Thyroid gland (tissue), 4 donors: Measurements from ENCODE around the gene TAT. TPM values are rescaled to one million over a fixed set of nuclear protein-coding genes. Genes with fewer than 3 reads are reported as not detected.
"Not testable (repeated sequence)": the region's sequence is repeated elsewhere in the genome, so short reads cannot be mapped to it uniquely, and the experiment has no call there.

Experiments used
- DNase-seq, 2 donors: peaks; one replicate each; pipeline ENCODE4 v3.0.0-alpha.2; 2019
- H3K27ac ChIP-seq, 3 donors: fragments of 200-600 bp; sonication (generic); 1 replicate in 2 of 3; 2 replicates in 1 of 3; pipeline ENCODE4 v1.5.1; 2016 to 2019; ENCODE audit warnings: mild to moderate bottlenecking in 1 of 3, moderate library complexity in 1 of 3
- H3K27me3 ChIP-seq: fragments of 200-600 bp; sonication (generic); one replicate; pipeline ENCODE4 v1.5.1; 2019
- H3K36me3 ChIP-seq, 2 donors: fragments of 200-600 bp; sonication (generic); one replicate each; pipeline ENCODE4 v1.5.1; 2016 to 2019
- H3K4me1 ChIP-seq, 2 donors: fragments of 200-600 bp; sonication (generic); one replicate each; pipeline ENCODE4 v1.5.1; 2017 to 2019
- H3K4me3 ChIP-seq, 3 donors: fragments of 200-600 bp; sonication (generic); replicated peaks in 1 of 3; 1 replicate in 2 of 3; 2 replicates in 1 of 3; pipeline ENCODE4 v1.5.1; 2016; ENCODE audit warnings: mild to moderate bottlenecking in 1 of 3
- H3K9me3 ChIP-seq: fragments of 200-600 bp; sonication (generic); one replicate; pipeline ENCODE4 v1.5.1; 2017
- POLR2A ChIP-seq, 2 donors: fragments of 450-650 bp; IDR thresholded peaks; one replicate each; pipeline ENCODE4 v1.6.1; 2017; ENCODE audit warnings: antibody characterized with exemption in 2 of 2, mild to moderate bottlenecking in 2 of 2, moderate library complexity in 1 of 2
- WGBS, 2 donors: methylation state at CpG; one replicate each; pipeline ENCODE4 v1.1.5; 2017; 5-methylcytosine and 5-hydroxymethylcytosine counted together
- intact Hi-C: fragments of 100-400 bp; cut with DNase I; formaldehyde crosslinking; loops from one replicate; pipeline ENCODE4 v1.15.1; 2023
- total RNA-seq, 4 donors: library from RNA; depleted of rRNA; stranded (reverse); fragments of >200 nt; gene quantifications; one replicate each; pipeline ENCODE4 v1.2.3, GENCODE V29; 2016
- TF ChIP-seq, protein P1 (sequence below), 6 experiments: fragments of 200-600 bp in 3 of 6; fragments of 450-650 bp in 3 of 6; sonication (generic) in 3 of 6; IDR thresholded peaks; one replicate each; pipeline ENCODE4 v1.5.1; 2016 to 2019; ENCODE audit warnings: antibody characterized with exemption in 6 of 6, mild to moderate bottlenecking in 2 of 6, inconsistent platforms in 1 of 6, moderate library complexity in 1 of 6

TAT gene
- total RNA-seq, 4 donors from 2014 or later: not detected

DNA sequence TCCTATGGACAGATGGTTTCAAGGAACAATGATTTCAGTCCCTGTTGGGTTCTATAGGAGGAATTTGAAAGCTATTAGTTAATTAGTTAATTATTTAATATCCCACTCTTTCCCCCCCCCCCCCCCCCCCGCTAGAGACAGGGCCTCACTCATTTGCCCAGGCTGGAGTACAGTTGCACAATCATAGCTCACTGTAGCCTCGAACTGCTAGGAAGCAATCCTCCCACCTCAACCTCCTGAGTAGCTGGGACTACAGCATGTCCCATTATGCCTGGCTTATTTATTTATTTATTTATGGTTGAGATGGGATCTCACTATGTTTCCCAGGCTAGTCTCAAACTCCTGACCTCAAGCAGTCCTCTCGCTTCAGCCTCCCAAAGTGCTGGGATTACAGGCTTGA lies 15.0 kb upstream of the TAT start:
- TF ChIP-seq, protein P1, sequence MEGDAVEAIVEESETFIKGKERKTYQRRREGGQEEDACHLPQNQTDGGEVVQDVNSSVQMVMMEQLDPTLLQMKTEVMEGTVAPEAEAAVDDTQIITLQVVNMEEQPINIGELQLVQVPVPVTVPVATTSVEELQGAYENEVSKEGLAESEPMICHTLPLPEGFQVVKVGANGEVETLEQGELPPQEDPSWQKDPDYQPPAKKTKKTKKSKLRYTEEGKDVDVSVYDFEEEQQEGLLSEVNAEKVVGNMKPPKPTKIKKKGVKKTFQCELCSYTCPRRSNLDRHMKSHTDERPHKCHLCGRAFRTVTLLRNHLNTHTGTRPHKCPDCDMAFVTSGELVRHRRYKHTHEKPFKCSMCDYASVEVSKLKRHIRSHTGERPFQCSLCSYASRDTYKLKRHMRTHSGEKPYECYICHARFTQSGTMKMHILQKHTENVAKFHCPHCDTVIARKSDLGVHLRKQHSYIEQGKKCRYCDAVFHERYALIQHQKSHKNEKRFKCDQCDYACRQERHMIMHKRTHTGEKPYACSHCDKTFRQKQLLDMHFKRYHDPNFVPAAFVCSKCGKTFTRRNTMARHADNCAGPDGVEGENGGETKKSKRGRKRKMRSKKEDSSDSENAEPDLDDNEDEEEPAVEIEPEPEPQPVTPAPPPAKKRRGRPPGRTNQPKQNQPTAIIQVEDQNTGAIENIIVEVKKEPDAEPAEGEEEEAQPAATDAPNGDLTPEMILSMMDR (IDR thresholded peaks at IDR 0.05): no peak
- TF ChIP-seq POLR2A (IDR thresholded peaks at IDR 0.05): no peak

DNA sequence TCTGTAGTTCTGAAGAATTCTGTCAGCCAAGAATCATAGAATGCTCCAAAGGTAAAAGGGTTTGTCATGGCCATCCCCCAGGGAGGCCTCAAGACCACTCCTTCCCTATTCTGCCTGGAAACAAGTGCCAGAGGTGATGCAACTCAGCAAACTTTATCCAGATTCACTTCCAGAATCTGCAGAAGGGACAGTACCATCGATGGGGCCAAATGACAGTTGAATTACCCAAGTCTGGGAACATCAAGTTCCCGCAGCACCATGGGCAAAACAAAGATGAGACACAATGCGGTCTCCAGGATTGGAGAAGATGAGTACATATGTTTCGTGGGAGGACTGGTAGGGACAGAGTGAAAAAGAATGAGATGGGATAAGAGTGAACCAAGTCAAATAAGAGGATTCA lies 13.7 kb upstream of the TAT start:
- intact Hi-C loops: no loop called here
- no peaks in the 10 kb centered on the region for H3K4me1 ChIP-seq
- H3K4me3 ChIP-seq: no peak overlapping the region
- no peak overlapping the region for H3K27ac ChIP-seq
- DNase-seq: no peak
- TF ChIP-seq, protein P1 (IDR thresholded peaks at IDR 0.05): no peak
- no peak for TF ChIP-seq POLR2A (IDR thresholded peaks at IDR 0.05)
- no peaks in the 10 kb centered on the region for H3K36me3 ChIP-seq
- no peaks in the 10 kb centered on the region for H3K9me3 ChIP-seq
- WGBS, 2 donors: 86 to 95% methylated on average over 4 of the region's 4 CpGs
- no peaks in the 10 kb centered on the region for H3K27me3 ChIP-seq

More for the DNA sequence above, 15.0 kb upstream of the TAT start:
- no peaks in the 10 kb centered on the region for H3K36me3 ChIP-seq
- no peaks in the 10 kb centered on the region for H3K27me3 ChIP-seq
- H3K4me1 ChIP-seq: no peaks in the 10 kb centered on the region
- H3K9me3 ChIP-seq: no peaks in the 10 kb centered on the region
- H3K27ac ChIP-seq: no peak overlapping the region
- no peak overlapping the region for H3K4me3 ChIP-seq
- no peak for DNase-seq
- WGBS, 2 donors: 73 to 81% methylated on average over 3 of the region's 3 CpGs
- intact Hi-C loops: no loop called here

DNA sequence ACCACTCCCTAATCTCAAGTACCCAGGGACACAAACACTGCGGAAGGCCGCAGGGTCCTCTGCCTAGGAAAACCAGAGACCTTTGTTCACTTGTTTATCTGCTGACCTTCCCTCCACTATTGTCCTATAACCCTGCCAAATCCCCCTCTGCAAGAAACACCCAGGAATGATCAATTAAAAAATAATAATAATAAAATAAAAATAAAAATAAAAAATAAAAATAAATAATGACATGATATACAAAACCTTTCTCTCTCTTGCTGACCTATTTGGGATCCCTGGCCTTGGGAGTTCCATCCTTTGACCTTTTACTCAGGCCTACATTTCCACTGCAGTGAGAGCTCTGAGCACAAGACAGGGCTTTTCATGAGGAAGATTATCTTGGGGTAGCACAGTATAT lies 13.2 kb upstream of the TAT start:
- H3K27me3 ChIP-seq, H3K4me1 ChIP-seq, H3K27ac ChIP-seq, intact Hi-C loops, H3K9me3 ChIP-seq, H3K4me3 ChIP-seq, DNase-seq, H3K36me3 ChIP-seq: not testable (repeated sequence)
- 37 to 68% methylated on average over 2 of the region's 2 CpGs for WGBS, 2 donors

DNA sequence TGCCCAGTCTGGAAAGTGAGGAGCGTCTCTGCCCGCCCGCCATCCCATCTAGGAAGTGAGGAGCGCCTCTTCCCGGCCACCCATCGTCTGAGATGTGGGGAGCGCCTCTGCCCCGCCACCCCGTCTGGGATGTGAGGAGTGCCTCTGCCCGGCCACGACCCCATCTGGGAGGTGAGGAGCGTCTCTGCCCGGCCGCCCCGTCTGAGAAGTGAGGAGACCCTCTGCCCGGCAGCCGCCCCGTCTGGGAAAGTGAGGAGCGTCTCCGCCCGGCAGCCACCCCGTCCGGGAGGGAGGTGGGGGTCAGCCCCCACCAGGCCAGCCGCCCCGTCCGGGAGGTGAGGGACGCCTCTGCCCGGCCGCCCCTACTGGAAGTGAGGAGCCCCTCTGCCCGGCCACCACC lies 12.4 kb upstream of the TAT start:
- intact Hi-C loops, H3K4me3 ChIP-seq, H3K36me3 ChIP-seq, DNase-seq, H3K9me3 ChIP-seq, H3K4me1 ChIP-seq, H3K27ac ChIP-seq, H3K27me3 ChIP-seq: not testable (repeated sequence)
- 95 to 97% methylated on average over 7 to 11 of the region's 30 CpGs for WGBS, 2 donors

DNA sequence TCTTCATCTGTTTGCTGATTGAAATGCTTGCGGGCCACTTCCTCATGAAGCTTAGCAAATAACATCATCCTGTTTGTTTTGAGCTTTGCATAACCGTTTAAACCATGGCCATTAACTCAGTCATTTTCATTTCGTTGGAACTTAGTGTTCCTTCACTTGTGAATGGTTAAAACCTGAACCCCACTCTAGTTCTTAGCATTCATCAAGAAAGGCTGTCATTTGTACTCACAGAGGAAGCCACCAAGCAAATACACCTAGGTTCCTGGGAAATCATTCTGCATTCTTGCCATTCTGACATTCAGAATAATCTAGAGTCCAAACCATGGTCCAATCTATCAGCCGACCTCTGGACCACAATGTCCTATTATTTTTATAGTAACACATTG lies 8.4 kb upstream of the TAT start:
- no peak for DNase-seq
- no peaks in the 10 kb centered on the region for H3K9me3 ChIP-seq
- 48 to 54% methylated on average over 4 of the region's 4 CpGs for WGBS, 2 donors
- intact Hi-C loops: no loop called here
- H3K4me1 ChIP-seq: no peaks in the 10 kb centered on the region
- H3K27me3 ChIP-seq: no peaks in the 10 kb centered on the region
- H3K36me3 ChIP-seq: no peaks in the 10 kb centered on the region
- H3K27ac ChIP-seq: no peak overlapping the region
- TF ChIP-seq, protein P1 (IDR thresholded peaks at IDR 0.05): no peak
- H3K4me3 ChIP-seq: no peak overlapping the region

DNA sequence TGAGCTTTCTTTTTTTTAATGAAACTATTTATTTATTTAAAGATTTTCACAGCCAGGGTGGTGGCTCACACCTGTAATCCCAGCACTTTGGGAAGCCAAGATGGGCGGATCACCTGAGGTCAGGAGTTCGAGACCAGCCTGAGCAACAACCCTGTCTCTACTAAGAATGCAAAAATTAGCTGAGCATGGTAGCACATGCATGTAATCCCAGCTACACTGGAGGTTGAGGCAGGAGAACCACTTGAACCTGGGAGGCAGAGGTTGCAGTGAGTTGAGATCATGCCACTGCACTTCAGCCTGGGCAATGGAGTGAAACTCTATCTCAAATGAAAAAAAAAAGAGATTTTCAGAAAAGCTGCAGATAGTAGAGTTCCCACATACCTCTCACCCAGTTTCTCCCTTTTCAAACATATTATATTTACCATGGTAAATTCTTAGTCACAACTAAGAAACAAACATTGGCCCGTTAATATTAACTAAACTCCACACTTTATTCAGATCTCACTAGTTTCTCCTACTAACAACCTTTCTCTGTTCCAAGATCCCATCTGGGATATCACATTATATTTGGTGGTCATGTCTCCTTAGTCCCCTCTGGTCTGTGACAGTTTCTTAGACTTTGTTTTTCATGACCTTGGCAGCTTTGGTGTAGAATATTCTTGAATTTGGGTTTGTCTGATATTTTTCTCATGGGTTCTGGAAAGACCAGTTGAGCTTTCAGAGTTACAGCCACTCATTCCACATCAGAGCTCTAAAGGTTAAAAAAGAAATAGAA lies 7.8 kb upstream of the TAT start:
- Histone ChIP-seq H3K4me3 (no peak overlapping the region), H3K9me3 (no peaks in the 10 kb centered on the region), H3K27me3 (no peaks in the 10 kb centered on the region), H3K36me3 (no peaks in the 10 kb centered on the region), H3K4me1 (no peaks in the 10 kb centered on the region), H3K27ac (no peak overlapping the region)
- 86 to 92% methylated on average over 3 of the region's 3 CpGs for WGBS, 2 donors
- intact Hi-C loops: no loop called here
- no peak for TF ChIP-seq POLR2A (IDR thresholded peaks at IDR 0.05)
- TF ChIP-seq, protein P1 (IDR thresholded peaks at IDR 0.05): no peak
- DNase-seq: no peak

DNA sequence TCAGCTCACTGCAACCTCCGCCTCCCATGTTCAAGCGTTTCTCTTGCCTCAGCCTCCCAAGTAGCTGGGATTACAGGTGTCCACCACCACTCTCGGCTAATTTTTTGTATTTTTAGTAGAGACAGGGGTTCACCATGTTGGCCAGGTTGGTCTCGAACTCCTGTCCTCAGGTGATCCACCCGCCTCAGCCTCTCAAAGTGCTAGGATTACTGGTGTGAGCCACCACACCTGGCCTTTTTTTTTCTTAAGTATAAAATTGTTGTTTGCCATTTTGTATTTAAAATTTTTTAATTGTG lies 5.6 kb upstream of the TAT start:
- DNase-seq, H3K27me3 ChIP-seq, intact Hi-C loops, H3K27ac ChIP-seq, H3K4me1 ChIP-seq, H3K4me3 ChIP-seq, H3K9me3 ChIP-seq, H3K36me3 ChIP-seq: not testable (repeated sequence)
- WGBS, 2 donors: 89 to 95% methylated on average over 5 of the region's 5 CpGs
